OCI-LY3 (cell line): ENCODE results near the gene NAMPT.
A peak's percentile ranks its signal among the peaks of the same experiment; 100 is the strongest.

Experiments used
- H2AFZ ChIP-seq: fragments of 200-600, 300-600 bp; shearing (Covaris generic); 2 replicates; pipeline ENCODE4 v1.6.0; 2014; ENCODE audit warnings: antibody characterized with exemption, low read depth, low read length
- H3K27ac ChIP-seq: fragments of 200-600, 300-600 bp; sonication (generic); 2 replicates; pipeline ENCODE4 v1.5.1; 2014; ENCODE audit warnings: mild to moderate bottlenecking, low read length, moderate library complexity, mixed read lengths
- H3K27me3 ChIP-seq: fragments of 200-600, 300-600 bp; sonication (generic); 2 replicates; pipeline ENCODE4 v1.6.1; 2014; ENCODE audit warnings: low read depth, low read length, mixed read lengths
- H3K36me3 ChIP-seq: fragments of 200-600, 300-600 bp; sonication (generic); replicated peaks from 2 replicates; pipeline ENCODE3; 2014; ENCODE audit warnings: low read depth, low read length, mixed read lengths
- H3K4me1 ChIP-seq: fragments of 300-600, 200-600 bp; sonication (generic); 2 replicates; pipeline ENCODE4 v1.6.1; 2014; ENCODE audit warnings: low read length, mixed read lengths
- H3K4me2 ChIP-seq: fragments of 200-600, 300-600 bp; sonication (generic); 2 replicates; pipeline ENCODE4 v1.6.1; 2014; ENCODE audit warnings: low read length, mixed read lengths
- H3K4me3 ChIP-seq: fragments of 300-600, 200-600 bp; sonication (generic); 2 replicates; pipeline ENCODE4 v1.5.1; 2014; ENCODE audit warnings: antibody characterized with exemption, mild to moderate bottlenecking, low read length, moderate library complexity
- H3K79me2 ChIP-seq: fragments of 300-600, 200-600 bp; shearing (Covaris generic); 2 replicates; pipeline ENCODE4 v1.6.1; 2014; ENCODE audit warnings: mild to moderate bottlenecking, low read length, mixed read lengths
- H3K9ac ChIP-seq: fragments of 300-600, 200-600 bp; shearing (Covaris generic); 2 replicates; pipeline ENCODE4 v1.6.0; 2014; ENCODE audit warnings: mild to moderate bottlenecking, low read length, moderate library complexity
- H3K9me3 ChIP-seq: fragments of 200-600, 300-600 bp; shearing (Covaris generic); 2 replicates; pipeline ENCODE4 v1.6.1; 2014; ENCODE audit warnings: low read length, mixed read lengths; ENCODE audit not compliant: insufficient read depth
- H4K20me1 ChIP-seq: fragments of 200-600, 300-600 bp; sonication (generic); 2 replicates; pipeline ENCODE4 v1.6.1; 2016; ENCODE audit warnings: low read length, mixed read lengths; ENCODE audit not compliant: insufficient read depth
- CTCF ChIP-seq: fragments of 200-600, 300-600 bp; sonication (generic); IDR thresholded peaks from 2 replicates; pipeline ENCODE4 v1.5.1; 2014; ENCODE audit warnings: antibody characterized with exemption, low read length, low read depth
- EZH2phosphoT487 ChIP-seq: fragments of 200-600 bp; shearing (Covaris generic); IDR thresholded peaks from 2 replicates; pipeline ENCODE4 v1.6.1; 2018; ENCODE audit warnings: antibody characterized with exemption, mixed run types, low read depth

NAMPT gene

DNA sequence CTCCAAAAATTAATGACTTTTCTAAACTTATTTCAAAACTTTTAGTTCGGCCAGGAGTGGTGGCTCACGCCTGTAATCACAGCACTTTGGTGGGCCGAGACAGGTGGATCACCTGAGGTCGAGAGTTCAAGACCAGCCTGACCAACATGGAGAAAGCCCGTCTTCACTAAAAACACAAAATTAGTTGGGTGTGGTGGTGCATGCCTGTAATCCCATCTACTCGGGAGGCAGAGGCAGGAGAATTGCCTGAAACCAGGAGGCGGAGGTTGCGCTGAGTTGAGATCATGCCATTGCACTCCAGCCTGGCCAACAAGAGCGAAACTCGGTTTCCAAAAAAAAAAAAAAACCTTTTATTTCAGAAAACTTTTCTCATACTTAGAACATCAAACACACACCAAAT is 8.3 kb downstream of the NAMPT start:
- peaks cover 15% of the 10 kb centered on the region for H3K4me1 ChIP-seq
- no peaks in the 10 kb centered on the region for H3K9me3 ChIP-seq
- H3K27ac ChIP-seq = no peak overlapping the region
- H3K4me3 ChIP-seq = no peak overlapping the region
- no peak overlapping the region for H3K9ac ChIP-seq
- H3K79me2 ChIP-seq = peaks cover 69% of the 10 kb centered on the region
- no peak overlapping the region for H2AFZ ChIP-seq
- H3K36me3 ChIP-seq = peaks cover 60% of the 10 kb centered on the region
- TF ChIP-seq CTCF = no peak
- no peak for TF ChIP-seq EZH2phosphoT487
- H4K20me1 ChIP-seq = peaks cover 93% of the 10 kb centered on the region
- no peaks in the 10 kb centered on the region for H3K27me3 ChIP-seq
- no peak overlapping the region for H3K4me2 ChIP-seq

- H3K27me3 ChIP-seq = no peaks in the 10 kb centered on the region
- H4K20me1 ChIP-seq = peaks cover 69% of the 10 kb centered on the region
- H2AFZ ChIP-seq = no peak overlapping the region
- peak overlapping the region; percentile 46 for H3K4me2 ChIP-seq
- H3K4me3 ChIP-seq = peak overlapping the region; percentile 9; the same call in 1 of the 2 replicates
- H3K4me1 ChIP-seq = peaks cover 15% of the 10 kb centered on the region
- peaks cover 78% of the 10 kb centered on the region for H3K36me3 ChIP-seq
- H3K27ac ChIP-seq = peak overlapping the region; percentile 8; the same call in 1 of the 2 replicates
- H3K9me3 ChIP-seq = no peaks in the 10 kb centered on the region
- TF ChIP-seq CTCF (no peak), EZH2phosphoT487 (no peak)
- no peak overlapping the region for H3K9ac ChIP-seq
- peaks cover 35% of the 10 kb centered on the region for H3K79me2 ChIP-seq
These were observed 11.6 kb downstream of the NAMPT start for GRCh38 chr7:106273009-106273668.

DNA sequence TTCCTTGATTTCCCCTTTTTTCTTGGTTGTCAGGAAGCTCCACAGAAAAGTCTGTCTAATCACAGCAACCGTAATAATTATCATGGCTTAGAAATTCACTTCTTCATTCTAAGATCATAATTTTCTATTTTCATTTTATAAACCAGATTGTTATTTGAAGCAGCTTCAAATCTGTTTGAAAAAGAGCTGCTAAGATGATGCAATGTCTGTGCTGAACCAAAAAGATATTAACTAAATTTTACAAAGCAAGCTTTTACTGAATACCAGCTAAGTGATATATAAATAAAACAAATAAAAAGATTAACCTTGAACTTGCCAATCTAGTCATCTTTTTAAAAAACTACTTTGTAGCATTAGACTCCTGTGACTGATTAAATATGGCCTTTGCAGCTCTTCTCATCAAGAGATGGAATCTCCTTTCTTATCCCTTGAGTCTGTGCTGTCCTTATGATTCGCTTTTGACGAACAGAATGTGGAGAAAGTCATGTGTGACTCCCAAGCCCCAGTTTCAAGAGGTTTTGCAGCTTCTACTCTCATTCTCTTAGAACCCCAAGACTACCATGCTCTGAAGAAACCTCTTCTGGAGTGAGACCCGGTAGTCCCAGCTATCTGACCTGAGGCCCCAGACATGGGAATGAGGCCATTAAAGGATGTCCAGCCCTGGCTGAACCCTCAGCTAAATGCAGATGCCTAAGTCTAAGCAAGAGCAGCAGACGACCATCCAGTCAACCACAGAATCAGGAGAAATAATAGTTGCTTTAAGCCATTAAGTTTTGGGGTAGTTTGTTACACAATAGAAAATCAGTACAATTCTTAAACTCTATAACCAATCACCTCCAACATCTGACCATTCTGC is 14.4 kb downstream of the NAMPT start:
- no peak overlapping the region for H3K9ac ChIP-seq
- no peak for TF ChIP-seq CTCF
- no peak for TF ChIP-seq EZH2phosphoT487
- H3K4me2 ChIP-seq = no peak overlapping the region
- H4K20me1 ChIP-seq = peaks cover 56% of the 10 kb centered on the region
- peaks cover 85% of the 10 kb centered on the region for H3K36me3 ChIP-seq
- no peaks in the 10 kb centered on the region for H3K9me3 ChIP-seq
- H2AFZ ChIP-seq = no peak overlapping the region
- H3K27me3 ChIP-seq = no peaks in the 10 kb centered on the region
- H3K4me3 ChIP-seq = no peak overlapping the region
- no peak overlapping the region for H3K27ac ChIP-seq
- H3K4me1 ChIP-seq = peaks cover 15% of the 10 kb centered on the region
- peaks cover 8% of the 10 kb centered on the region for H3K79me2 ChIP-seq

DNA sequence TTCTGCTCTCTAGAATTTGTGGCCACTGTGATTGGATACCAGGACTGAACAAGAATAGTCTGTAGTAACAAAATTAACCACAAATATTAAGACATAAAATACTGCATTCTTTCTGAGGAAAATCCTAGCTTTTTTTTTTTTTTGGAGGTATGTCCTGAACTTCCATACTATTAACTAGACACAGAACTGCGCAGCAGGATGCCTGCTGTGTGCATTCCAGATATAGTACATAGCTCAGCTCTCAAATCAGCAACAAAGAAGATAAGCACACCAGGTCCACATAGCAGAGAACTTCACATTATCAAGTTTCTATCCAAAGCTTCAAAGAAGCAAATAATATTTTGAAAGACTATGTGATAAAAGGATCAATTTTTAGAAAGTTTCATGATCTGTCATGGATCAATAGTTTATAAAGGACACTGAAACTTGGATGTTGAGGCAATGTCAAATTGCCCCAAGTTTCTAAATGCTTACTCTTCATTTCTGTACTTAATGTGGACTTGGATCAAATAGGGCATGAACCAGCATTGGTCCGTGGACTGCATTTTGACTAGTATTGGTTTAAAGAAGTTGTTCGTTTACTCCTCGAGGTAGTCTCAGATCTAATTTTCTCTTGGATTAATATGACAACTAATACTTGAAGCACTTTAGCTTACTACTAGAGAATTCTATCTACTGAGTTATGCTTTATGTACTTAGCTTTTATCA is 15.4 kb downstream of the NAMPT start:
- Histone ChIP-seq H4K20me1 (peaks cover 56% of the 10 kb centered on the region), H3K4me2 (no peak overlapping the region), H2AFZ (no peak overlapping the region), H3K79me2 (peaks cover 8% of the 10 kb centered on the region; the same call in 1 of the 2 replicates), H3K9ac (no peak overlapping the region), H3K4me3 (no peak overlapping the region), H3K9me3 (no peaks in the 10 kb centered on the region), H3K4me1 (peaks cover 15% of the 10 kb centered on the region), H3K27ac (no peak overlapping the region), H3K36me3 (peaks cover 86% of the 10 kb centered on the region), H3K27me3 (no peaks in the 10 kb centered on the region)
- TF ChIP-seq EZH2phosphoT487 = no peak
- TF ChIP-seq CTCF = no peak
